CD4-positive, alpha-beta T cell treated with Interleukin-12 subunit alpha and Interleukin-12 subunit beta, for 1 hour (primary cell): Measurements from ENCODE around the gene MUS81.
A peak's percentile ranks its signal among the peaks of the same experiment; 100 is the strongest.
"Not testable (repeated sequence)": the region's sequence is repeated elsewhere in the genome, so short reads cannot be mapped to it uniquely, and the experiment has no call there.

Experiments
- DNase-seq: peaks from one replicate; pipeline ENCODE4 v3.0.0-alpha.2; 2020

MUS81 gene

DNA sequence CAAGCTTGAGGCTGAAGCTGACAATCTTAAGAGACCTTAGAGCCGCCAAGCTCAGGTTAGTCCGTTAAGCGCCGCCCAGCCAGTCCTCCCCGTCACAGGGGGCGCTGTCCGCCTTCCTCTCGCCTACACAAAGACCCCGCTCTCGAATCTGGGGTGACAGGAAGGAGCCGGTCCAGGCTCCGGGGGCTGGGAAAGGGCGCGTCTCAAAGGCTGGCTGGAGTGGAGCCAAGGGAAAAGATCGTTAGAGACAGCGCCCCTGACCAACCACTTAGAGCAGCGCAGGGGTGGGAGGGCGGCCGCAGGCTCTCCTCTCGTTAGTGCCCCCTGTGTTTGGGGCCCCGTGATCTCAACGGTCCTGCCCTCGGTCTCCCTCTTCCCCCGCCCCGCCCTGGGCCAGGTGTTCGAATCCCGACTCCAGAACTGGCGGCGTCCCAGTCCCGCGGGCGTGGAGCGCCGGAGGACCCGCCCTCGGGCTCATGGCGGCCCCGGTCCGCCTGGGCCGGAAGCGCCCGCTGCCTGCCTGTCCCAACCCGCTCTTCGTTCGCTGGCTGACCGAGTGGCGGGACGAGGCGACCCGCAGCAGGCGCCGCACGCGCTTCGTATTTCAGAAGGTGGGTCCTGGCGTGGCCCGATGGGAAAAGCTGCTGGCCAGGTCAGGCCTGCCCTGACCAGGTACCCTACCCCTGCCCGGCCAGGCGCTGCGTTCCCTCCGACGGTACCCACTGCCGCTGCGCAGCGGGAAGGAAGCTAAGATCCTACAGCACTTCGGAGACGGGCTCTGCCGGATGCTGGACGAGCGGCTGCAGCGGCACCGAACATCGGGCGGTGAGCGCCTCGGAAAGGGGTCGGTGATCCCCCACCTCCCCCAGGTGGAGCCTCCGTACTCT is at the start of gene MUS81:
MUS81 (plus strand) TSS at position 156 of the 887 bp plus-strand sequence; CDS start at position 477, 321 bp downstream.
- peak; percentile 97 for DNase-seq

- DNase-seq, result no peak
Observed at GRCh38 chr11:65811764-65812475, 48.3 kb upstream of the MUS81 start.

- DNase-seq, result peak; percentile 7
Observed at GRCh38 chr11:65814131-65814985, 45.9 kb upstream of the MUS81 start.

GRCh38 chr11:65814986-65815565 is 45.2 kb upstream of the MUS81 start:
- DNase-seq, result no peak

DNA sequence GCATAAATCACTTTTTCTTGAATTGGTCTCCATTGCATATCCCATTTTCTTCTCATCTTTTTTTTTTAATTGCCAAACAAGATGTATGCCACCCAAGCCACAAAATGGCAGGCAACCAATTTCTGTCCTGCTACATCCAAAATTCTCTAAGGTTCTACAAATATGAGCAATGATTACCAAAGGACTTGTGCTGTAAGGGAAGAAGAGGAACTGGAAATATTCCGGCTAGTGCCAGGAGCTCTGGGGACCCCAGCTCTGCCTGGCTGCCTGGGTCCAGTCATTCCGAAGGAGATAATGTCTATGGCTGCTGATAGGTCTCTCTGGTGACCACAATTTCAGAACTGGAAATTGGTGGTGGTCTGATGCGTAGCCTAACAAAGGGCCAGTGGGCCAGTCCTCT is 43.5 kb upstream of the MUS81 start:
- DNase-seq, result no peak

- no peak for DNase-seq
Observed at GRCh38 chr11:65817312-65817834, 42.9 kb upstream of the MUS81 start.

DNA sequence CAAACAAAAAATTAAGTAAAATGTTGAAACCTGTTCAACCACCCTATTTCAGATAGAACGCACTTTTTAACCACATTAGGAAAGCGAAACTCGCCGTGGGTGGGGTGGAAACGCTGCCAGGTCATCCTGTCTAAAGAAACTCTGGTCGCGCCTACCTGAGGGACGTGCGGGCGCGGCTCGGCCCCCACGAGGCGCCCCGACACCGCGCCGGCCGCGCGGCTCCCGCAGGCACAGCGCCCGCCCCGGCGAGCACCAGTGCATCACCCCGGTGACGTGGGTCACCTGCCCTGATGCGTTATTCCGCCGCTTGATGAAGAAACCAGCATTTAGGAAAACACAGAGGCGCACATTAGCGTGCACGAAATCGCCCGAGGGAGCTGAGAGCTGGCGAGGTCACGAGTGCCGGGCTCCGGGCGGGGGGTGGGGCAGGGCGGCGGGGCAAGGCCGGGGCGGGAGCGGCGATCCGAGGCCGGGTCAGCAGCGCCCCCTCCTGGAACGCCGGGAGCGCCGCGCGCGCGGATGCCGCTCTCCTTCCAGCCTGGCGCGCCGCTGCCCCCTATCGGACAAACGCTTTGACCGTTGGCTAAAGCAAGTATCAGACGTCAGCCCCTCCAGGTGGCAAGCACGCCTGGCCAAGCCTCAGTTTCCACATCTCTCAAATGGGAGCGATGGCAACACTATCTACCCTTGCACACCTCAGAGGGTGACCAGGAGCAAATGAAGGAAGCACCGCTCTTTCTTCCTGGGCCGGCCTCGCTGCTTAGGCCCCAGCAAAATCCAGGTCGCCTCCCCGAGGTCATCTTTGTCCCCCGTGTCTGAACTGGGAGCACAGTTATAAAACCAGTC is 42.2 kb upstream of the MUS81 start:
- peak; percentile 93 for DNase-seq

- DNase-seq, result no peak
Observed at GRCh38 chr11:65821107-65821506, 39.1 kb upstream of the MUS81 start.

- DNase-seq, result no peak
Observed at GRCh38 chr11:65822776-65823528, 37.3 kb upstream of the MUS81 start.

- DNase-seq, result no peak
Observed at GRCh38 chr11:65826984-65827735, 33.1 kb upstream of the MUS81 start.

DNA sequence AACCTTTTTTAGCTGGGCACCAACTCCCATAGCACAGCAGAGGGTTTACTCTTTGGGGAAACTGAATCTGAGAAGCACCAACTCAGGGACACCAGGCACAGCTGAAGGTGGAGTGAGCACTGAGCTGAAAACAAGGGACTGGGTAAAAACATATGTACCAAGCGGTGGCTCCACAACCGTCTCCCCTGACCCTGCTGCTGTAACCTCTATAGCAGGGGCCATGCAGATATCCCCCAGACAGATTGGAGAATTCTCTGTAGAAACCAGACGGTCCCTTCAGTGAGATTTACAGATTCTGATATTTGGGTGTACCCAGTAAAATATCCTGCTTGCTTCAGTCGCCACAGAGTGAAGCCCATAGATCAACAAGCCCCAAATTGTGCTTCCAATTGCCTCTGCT is 30.8 kb upstream of the MUS81 start:
- DNase-seq, result no peak

- not testable (repeated sequence) for DNase-seq
Observed at GRCh38 chr11:65832231-65832630, 28.0 kb upstream of the MUS81 start.

DNA sequence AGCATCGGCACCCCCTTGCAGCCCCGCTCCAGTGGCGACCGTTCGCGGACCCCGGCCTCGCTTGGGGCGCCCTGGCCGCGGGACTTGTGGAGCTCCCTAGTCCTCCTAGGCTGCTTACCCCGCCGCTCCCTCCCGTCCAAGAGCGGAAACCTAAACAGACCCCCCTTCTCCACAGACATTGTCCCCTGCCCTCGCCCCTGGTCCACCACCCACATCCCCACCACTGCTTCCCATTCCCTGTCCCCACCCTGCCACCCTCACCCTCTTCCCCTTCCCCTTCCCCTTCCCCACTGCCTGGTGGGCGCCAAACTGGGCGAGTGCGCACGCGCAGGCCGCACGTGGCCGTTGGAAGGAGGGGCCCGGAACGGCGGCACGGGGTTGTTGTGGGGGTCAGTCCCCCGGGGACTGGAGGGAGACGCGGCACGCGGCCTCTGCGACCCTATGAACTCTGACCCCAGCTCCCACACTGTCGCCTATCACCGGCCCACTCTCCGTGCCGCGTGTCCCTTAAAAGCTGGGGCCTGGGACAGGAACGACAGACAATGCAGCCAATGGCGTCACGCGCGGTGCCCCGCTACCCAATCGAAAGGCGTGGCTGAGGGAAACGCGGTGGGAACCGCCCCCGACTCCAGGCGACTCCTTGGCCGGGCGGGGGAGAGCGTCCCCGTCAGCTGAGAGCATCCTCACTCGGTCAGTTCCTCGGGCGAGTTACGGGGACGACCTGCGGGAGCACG is 26.8 kb upstream of the MUS81 start, which contains the start of gene SNX32:
SNX32 (plus strand) TSS at position 667 of the 734 bp plus-strand sequence. CDS start 103 bp downstream, outside the sequence.
- DNase-seq, result peak; percentile 95

- DNase-seq, result no peak
Observed at GRCh38 chr11:65834202-65834601, 26.0 kb upstream of the MUS81 start.

- no peak for DNase-seq
Observed at GRCh38 chr11:65842144-65842543, 18.1 kb upstream of the MUS81 start.

DNA sequence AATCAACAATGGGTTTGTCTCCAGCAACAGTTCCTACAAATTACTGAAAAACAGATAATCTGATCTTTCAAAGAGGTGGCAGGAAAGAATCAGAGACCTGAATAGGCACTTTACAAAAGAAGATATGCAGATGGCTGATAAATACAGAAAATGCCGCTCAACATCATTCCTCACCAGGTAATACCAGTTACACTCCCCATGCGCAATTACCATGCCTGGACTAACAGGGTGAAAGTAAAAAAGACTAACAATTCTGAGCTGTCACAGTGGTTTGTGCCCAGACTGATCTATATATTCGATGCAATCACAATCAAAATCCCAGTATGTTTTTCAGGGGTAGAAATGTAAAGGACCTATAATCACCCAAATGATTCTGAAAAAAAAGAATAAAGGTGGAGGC is 16.4 kb upstream of the MUS81 start:
- DNase-seq, result no peak

DNA sequence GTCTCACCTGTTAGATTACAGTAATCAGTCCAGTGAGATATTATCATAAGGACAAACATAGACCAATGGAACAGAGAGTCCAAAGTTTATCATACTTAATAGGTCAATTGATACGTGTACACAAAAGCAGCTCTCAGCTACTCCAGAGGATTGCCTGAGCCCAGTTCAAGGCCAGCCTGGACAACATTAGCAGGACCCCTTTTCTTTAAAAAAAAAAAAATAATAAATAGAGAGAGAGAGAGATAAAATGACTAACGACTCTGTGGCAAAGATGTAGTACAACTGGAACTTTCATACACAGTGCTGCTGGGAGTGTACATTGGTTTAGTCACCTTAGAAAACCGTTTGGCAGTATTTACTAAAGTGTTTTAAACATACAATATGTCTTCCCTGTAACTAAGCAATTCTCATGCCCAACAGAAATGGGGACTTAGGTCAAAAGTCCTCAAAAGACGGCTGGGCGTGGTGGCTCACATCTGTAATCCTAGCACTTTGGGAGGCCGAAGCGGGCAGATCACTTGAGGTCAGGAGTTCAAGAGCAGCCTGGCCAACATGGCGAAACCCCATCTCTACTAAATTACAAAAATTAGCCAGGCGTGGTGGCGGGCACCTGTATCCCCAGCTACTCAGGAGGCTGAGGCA is 15.9 kb upstream of the MUS81 start:
- DNase-seq, result no peak

- DNase-seq, result no peak
Observed at GRCh38 chr11:65847746-65848145, 12.5 kb upstream of the MUS81 start.

- DNase-seq, result not testable (repeated sequence)
Observed at GRCh38 chr11:65848693-65849092, 11.5 kb upstream of the MUS81 start.
